COR-L47 (cell line): ENCODE measurements around the gene APOL3.
"Not testable (repeated sequence)": the region's sequence is repeated elsewhere in the genome, so short reads cannot be mapped to it uniquely, and the experiment has no call there.

ENCODE experiments used
- DNase-seq: peaks from one replicate; lab custom pipeline; 2025; lab: John Stamatoyannopoulos, UW

Gene APOL3

GRCh38 chr22:36134182-36134581 lies 26.4 kb downstream of the APOL3 start:
- DNase-seq = no peak

- DNase-seq = no peak
Observed at GRCh38 chr22:36131907-36132306, 28.6 kb downstream of the APOL3 start.

- no peak for DNase-seq
Observed at GRCh38 chr22:36129486-36130388, 30.8 kb downstream of the APOL3 start.

GRCh38 chr22:36129071-36129470 lies 31.5 kb downstream of the APOL3 start:
- DNase-seq = no peak

GRCh38 chr22:36125994-36126531 lies 34.5 kb downstream of the APOL3 start:
- DNase-seq = no peak

- no peak for DNase-seq
Observed at GRCh38 chr22:36125434-36125833, 35.1 kb downstream of the APOL3 start.

GRCh38 chr22:36124666-36125065 lies 35.9 kb downstream of the APOL3 start:
- no peak for DNase-seq

GRCh38 chr22:36123673-36124630 lies 36.6 kb downstream of the APOL3 start:
- DNase-seq = peak; percentile 91

- DNase-seq = not testable (repeated sequence)
Observed at GRCh38 chr22:36120621-36121351, 39.8 kb downstream of the APOL3 start.

- DNase-seq = no peak
Observed at GRCh38 chr22:36117053-36117554, 43.5 kb downstream of the APOL3 start.

- DNase-seq = no peak
Observed at GRCh38 chr22:36116127-36116526, 44.4 kb downstream of the APOL3 start.

GRCh38 chr22:36113121-36113520 lies 47.4 kb downstream of the APOL3 start:
- DNase-seq = no peak

GRCh38 chr22:36111316-36111715 lies 49.2 kb downstream of the APOL3 start:
- DNase-seq = no peak

GRCh38 chr22:36110306-36110881 lies 50.2 kb downstream of the APOL3 start:
- no peak for DNase-seq

- DNase-seq = no peak
Observed at GRCh38 chr22:36107436-36107835, 53.1 kb downstream of the APOL3 start.

- no peak for DNase-seq
Observed at GRCh38 chr22:36106910-36107309, 53.6 kb downstream of the APOL3 start.

- DNase-seq = no peak
Observed at GRCh38 chr22:36104988-36105387, 55.6 kb downstream of the APOL3 start.

GRCh38 chr22:36104435-36104834 lies 56.1 kb downstream of the APOL3 start:
- DNase-seq = no peak

- DNase-seq = no peak
Observed at GRCh38 chr22:36103891-36104290, 56.7 kb downstream of the APOL3 start.

- no peak for DNase-seq
Observed at GRCh38 chr22:36102995-36103394, 57.6 kb downstream of the APOL3 start.

- no peak for DNase-seq
Observed at GRCh38 chr22:36101756-36102155, 58.8 kb downstream of the APOL3 start.
